Vagina (tissue), 2 donors: Measurements from ENCODE around the gene CBLL1.

Experiments
- POLR2A ChIP-seq, 2 donors: fragments of 450-650 bp; IDR thresholded peaks; one replicate each; pipeline ENCODE4 v1.6.1; 2017; ENCODE audit warnings: antibody characterized with exemption in 2 of 2, mild to moderate bottlenecking in 2 of 2, moderate library complexity in 2 of 2
- POLR2AphosphoS5 ChIP-seq, 2 donors: sonication (generic); formaldehyde crosslinking; IDR thresholded peaks; one replicate each; pipeline ENCODE4 v1.9.0; 2017; ENCODE audit warnings: antibody characterized with exemption in 2 of 2, mild to moderate bottlenecking in 2 of 2, low read depth in 1 of 2; ENCODE audit not compliant: insufficient read depth in 1 of 2
- TF ChIP-seq, protein P1 (sequence below), 3 experiments: fragments of 450-650 bp in 2 of 3; fragments of 200-600 bp in 1 of 3; sonication (generic) in 1 of 3; IDR thresholded peaks; one replicate each; pipeline ENCODE4 v1.5.1; 2017 to 2019; ENCODE audit warnings: antibody characterized with exemption in 3 of 3, mild to moderate bottlenecking in 2 of 3, moderate library complexity in 2 of 3

DNA sequence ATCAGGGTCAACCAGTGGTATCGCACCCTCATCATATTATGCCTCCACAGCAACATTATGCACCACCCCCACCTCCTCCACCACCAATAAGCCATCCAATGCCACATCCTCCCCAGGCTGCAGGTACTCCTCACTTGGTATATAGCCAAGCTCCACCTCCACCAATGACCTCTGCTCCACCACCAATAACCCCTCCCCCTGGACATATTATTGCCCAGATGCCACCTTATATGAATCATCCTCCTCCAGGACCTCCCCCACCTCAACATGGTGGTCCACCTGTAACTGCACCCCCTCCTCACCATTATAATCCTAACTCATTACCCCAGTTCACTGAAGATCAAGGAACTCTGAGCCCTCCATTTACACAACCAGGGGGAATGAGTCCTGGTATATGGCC, 14.7 kb downstream of the CBLL1 start:
- TF ChIP-seq POLR2A (IDR thresholded peaks at IDR 0.05) (no peak), POLR2AphosphoS5 (IDR thresholded peaks at IDR 0.05; ENCODE audit: insufficient read depth in 1 of 2, low read depth in 1 of 2) (no peak)
- TF ChIP-seq, protein P1, sequence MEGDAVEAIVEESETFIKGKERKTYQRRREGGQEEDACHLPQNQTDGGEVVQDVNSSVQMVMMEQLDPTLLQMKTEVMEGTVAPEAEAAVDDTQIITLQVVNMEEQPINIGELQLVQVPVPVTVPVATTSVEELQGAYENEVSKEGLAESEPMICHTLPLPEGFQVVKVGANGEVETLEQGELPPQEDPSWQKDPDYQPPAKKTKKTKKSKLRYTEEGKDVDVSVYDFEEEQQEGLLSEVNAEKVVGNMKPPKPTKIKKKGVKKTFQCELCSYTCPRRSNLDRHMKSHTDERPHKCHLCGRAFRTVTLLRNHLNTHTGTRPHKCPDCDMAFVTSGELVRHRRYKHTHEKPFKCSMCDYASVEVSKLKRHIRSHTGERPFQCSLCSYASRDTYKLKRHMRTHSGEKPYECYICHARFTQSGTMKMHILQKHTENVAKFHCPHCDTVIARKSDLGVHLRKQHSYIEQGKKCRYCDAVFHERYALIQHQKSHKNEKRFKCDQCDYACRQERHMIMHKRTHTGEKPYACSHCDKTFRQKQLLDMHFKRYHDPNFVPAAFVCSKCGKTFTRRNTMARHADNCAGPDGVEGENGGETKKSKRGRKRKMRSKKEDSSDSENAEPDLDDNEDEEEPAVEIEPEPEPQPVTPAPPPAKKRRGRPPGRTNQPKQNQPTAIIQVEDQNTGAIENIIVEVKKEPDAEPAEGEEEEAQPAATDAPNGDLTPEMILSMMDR (IDR thresholded peaks at IDR 0.05), result no peak
